ENCODE measurements around the gene ACSF3.

DNA sequence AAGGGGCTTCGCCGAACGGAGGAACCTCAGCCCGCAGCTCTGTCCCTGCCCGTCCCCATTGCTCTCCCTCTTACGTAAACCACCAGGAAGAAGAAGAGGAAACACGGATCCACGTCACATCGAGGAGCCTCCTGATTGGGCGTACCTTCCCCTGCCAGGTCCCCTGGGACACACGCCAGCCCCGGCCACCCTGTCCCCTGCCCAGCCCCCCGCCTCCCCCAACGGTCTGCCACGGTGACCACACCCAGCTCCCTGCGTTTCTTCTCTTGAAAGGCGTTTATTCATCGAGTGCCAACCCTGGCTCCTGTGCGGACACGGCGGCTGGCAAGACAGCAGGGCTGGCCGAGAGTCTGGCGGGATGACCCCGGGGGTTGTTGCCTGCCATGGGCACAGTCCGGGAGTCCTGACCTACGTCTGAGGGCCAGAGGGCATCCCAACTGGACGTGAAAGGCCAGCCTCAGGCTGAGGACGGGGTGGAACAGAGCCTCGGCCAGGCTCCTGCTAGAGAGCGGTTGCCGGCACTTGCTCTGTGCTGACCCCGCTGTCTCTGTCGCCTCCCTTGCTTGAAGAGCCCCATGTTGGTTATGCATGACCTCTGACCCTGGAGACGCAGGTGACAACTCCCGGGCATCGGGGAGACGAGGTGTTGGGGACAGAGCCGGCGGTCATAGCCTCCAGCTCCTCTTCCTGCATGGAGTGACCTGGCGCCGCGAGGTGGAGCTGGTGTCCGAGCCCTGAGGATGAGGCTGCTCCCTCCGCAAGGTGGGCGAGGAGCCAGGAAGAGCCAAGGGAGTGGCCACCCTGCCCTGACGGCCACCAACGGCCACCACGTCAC is 40.5 kb upstream of the ACSF3 start:
- TF ChIP-seq, protein P1, sequence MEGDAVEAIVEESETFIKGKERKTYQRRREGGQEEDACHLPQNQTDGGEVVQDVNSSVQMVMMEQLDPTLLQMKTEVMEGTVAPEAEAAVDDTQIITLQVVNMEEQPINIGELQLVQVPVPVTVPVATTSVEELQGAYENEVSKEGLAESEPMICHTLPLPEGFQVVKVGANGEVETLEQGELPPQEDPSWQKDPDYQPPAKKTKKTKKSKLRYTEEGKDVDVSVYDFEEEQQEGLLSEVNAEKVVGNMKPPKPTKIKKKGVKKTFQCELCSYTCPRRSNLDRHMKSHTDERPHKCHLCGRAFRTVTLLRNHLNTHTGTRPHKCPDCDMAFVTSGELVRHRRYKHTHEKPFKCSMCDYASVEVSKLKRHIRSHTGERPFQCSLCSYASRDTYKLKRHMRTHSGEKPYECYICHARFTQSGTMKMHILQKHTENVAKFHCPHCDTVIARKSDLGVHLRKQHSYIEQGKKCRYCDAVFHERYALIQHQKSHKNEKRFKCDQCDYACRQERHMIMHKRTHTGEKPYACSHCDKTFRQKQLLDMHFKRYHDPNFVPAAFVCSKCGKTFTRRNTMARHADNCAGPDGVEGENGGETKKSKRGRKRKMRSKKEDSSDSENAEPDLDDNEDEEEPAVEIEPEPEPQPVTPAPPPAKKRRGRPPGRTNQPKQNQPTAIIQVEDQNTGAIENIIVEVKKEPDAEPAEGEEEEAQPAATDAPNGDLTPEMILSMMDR (conservative IDR thresholded peaks at IDR 0.05; ENCODE audit: low read depth, low read length), result peak; percentile 49
- TF ChIP-seq EZH2 (IDR thresholded peaks at IDR 0.05; ENCODE audit: low read length, unreplicated experiment), result no peak
